ENCODE measurements around the gene MBD3L5. TPM values are rescaled to one million over a fixed set of nuclear protein-coding genes. Genes with fewer than 3 reads are reported as not detected.
"Not testable (repeated sequence)": the region's sequence is repeated elsewhere in the genome, so short reads cannot be mapped to it uniquely, and the experiment has no call there.

Gene MBD3L5
- not detected for total RNA-seq

DNA sequence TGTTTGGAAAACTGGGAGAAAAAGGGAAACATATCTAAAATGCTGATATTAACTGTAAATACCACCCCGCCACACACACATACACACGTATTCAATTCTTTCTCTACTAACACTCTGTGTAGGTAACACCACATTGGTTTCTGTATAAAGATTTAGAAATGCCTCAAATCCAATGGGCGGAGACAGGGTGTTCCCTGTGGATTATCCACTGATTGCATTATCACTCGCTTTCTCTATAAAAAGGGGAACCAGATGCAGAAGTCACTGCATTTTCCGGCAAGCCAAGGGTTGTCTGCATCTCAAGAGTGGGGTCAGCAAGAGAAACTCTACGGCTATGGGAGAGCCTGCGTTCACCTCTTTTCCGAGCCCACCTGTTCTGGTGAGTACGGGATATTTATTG is at the start of gene MBD3L5:
Gene MBD3L5 (plus strand): TSS at position 301 of the 400 bp plus-strand sequence. CDS start 34 bp downstream, at position 335.
- intact Hi-C loops (cut with DNase I); DNase-seq; H3K9me3 ChIP-seq; H3K36me3 ChIP-seq; H3K4me1 ChIP-seq; H3K27ac ChIP-seq; H3K4me3 ChIP-seq; H3K27me3 ChIP-seq: not testable (repeated sequence)
- no CpG with 5 or more reads among the region's 9 CpGs for WGBS, 2 donors

DNA sequence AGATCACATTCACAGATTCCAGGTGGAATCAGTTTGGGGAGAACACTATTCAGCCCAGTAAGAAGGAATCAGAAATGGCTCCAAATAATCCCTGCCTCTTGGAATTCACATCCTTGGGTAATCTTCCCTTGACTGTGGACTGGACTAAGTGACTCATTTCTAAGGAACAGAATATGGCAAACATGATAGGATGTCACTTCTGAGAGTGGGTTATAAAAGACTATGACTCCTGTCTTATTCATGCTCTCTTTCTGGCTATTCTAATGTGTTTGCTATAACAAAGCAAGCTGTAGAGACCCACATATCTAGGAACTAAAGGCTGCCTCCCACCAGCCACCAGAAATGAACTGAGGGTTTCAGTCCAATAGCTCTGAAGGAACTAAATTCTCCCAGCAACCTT is 46.9 kb upstream of the MBD3L5 start:
- peaks cover 0 to 3% (median 0%) of the 10 kb centered on the region in 4 donors for H3K27me3 ChIP-seq
- intact Hi-C loops (cut with DNase I): no loop called here
- no peak overlapping the region for H3K4me3 ChIP-seq
- no peak for TF ChIP-seq POLR2A (IDR thresholded peaks at IDR 0.05)
- TF ChIP-seq, protein P1, sequence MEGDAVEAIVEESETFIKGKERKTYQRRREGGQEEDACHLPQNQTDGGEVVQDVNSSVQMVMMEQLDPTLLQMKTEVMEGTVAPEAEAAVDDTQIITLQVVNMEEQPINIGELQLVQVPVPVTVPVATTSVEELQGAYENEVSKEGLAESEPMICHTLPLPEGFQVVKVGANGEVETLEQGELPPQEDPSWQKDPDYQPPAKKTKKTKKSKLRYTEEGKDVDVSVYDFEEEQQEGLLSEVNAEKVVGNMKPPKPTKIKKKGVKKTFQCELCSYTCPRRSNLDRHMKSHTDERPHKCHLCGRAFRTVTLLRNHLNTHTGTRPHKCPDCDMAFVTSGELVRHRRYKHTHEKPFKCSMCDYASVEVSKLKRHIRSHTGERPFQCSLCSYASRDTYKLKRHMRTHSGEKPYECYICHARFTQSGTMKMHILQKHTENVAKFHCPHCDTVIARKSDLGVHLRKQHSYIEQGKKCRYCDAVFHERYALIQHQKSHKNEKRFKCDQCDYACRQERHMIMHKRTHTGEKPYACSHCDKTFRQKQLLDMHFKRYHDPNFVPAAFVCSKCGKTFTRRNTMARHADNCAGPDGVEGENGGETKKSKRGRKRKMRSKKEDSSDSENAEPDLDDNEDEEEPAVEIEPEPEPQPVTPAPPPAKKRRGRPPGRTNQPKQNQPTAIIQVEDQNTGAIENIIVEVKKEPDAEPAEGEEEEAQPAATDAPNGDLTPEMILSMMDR (IDR thresholded peaks at IDR 0.05): no peak
- H3K9me3 ChIP-seq: peaks cover 0 to 33% (median 12%) of the 10 kb centered on the region in 3 donors
- no peak for DNase-seq
- no peaks in the 10 kb centered on the region for H3K4me1 ChIP-seq
- H3K36me3 ChIP-seq: no peaks in the 10 kb centered on the region
- H3K27ac ChIP-seq: no peak overlapping the region

DNA sequence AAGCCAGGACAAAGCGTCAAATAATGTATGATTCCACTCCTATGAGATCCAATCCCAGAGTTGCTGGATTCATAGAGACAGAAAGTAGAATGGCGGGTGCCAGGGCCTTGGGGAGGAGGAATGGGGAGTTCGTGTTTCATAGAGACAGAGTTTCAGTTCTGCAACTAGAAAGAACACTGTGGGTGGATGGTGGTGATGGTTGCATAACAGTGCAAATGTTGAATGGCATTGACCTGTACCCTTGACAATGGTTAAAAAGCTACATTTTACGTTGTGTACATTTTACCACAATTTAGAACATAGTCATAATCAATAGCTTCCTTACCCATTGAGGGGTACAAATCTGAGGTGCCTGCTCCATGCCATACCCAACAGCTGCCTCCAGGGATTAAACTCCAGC is 42.5 kb upstream of the MBD3L5 start:
- Histone ChIP-seq H3K9me3 (peaks cover 0 to 30% (median 10%) of the 10 kb centered on the region in 3 donors), H3K4me1 (no peaks in the 10 kb centered on the region), H3K36me3 (no peaks in the 10 kb centered on the region), H3K27me3 (peaks cover 0 to 3% (median 0%) of the 10 kb centered on the region in 4 donors), H3K27ac (no peak overlapping the region), H3K4me3 (no peak overlapping the region)
- WGBS, 2 donors: 39 to 40% methylated on average over 4 of the region's 4 CpGs
- DNase-seq: no peak
- no peak for TF ChIP-seq POLR2A (IDR thresholded peaks at IDR 0.05)
- TF ChIP-seq, protein P1 (IDR thresholded peaks at IDR 0.05): no peak
- intact Hi-C loops (cut with DNase I): no loop called here

DNA sequence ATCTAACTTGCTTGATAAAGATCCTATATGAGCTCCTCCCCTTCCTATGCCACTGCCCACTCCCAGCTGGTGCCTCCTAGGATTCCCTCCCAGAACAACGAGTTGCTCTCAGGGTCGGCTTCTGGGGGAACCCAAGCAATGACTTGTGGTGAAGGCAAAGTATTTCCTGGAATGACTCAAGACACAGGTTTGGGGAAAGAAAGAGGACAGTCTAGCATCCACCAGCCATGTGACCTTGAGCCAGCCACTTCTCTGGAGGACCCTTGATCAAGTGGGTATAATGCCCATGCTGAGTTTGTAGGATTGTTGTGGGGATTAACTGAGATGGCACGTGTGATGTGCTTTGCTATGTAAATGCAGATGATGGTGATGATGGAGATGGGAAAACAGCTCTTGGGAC is 42.1 kb upstream of the MBD3L5 start:
- no peak for TF ChIP-seq POLR2A (IDR thresholded peaks at IDR 0.05)
- TF ChIP-seq, protein P1 (IDR thresholded peaks at IDR 0.05): no peak
- no peak for DNase-seq
- Histone ChIP-seq H3K4me3 (no peak overlapping the region), H3K4me1 (no peaks in the 10 kb centered on the region), H3K27ac (no peak overlapping the region), H3K36me3 (no peaks in the 10 kb centered on the region), H3K27me3 (peaks cover 0 to 3% (median 0%) of the 10 kb centered on the region in 4 donors), H3K9me3 (peaks cover 0 to 25% (median 6%) of the 10 kb centered on the region in 3 donors)
- intact Hi-C loops (cut with DNase I): no loop called here
- 20 to 38% methylated on average over 1 to 3 of the region's 3 CpGs for WGBS, 2 donors

DNA sequence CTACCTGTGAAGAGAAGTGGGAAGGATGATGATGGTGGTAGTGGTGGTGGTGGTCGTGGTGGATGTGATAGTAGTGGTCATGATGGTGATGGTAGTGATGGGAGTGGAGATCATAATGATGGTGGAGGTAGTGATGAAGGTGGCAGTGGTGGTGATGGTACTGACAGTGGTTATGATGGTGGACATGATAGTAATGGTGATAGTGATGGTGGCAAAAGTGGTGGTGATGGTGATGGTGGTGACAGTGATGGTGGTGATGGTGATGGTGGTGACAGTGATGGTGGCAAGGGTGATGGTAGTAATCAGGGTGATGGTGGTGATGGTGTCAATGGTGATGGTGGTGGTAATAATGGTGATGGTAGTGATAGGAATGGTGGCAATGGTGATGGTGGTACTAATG is 35.3 kb upstream of the MBD3L5 start:
- Histone ChIP-seq H3K36me3 (no peaks in the 10 kb centered on the region), H3K4me1 (no peaks in the 10 kb centered on the region), H3K27me3 (no peaks in the 10 kb centered on the region), H3K9me3 (no peaks in the 10 kb centered on the region), H3K4me3 (no peak overlapping the region), H3K27ac (no peak overlapping the region)
- 50 to 69% methylated on average over 1 of the region's 1 CpG for WGBS, 2 donors
- no peak for DNase-seq
- no peak for TF ChIP-seq POLR2A (IDR thresholded peaks at IDR 0.05)
- TF ChIP-seq, protein P1 (IDR thresholded peaks at IDR 0.05): no peak
- intact Hi-C loops (cut with DNase I): no loop called here

DNA sequence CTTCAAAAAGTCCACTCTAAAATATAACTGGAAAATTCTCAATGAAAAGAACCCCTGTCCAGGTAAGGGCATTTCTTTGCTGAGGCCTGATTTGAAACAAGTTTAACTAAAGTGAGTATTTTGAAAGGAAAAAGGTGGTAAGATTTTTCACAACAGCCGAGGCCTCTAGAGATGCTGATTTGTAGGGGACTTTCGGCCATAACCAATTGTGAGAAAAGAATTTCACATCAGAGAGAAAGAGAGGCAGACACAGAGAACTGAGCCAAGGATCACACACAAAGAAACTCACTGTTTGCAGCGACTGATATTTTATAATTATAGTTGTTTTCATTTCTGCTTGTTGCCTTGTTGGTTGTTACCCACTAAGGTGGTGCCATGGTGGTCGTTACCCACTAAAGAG is 33.6 kb upstream of the MBD3L5 start:
- no peak for TF ChIP-seq POLR2A (IDR thresholded peaks at IDR 0.05)
- TF ChIP-seq, protein P1 (IDR thresholded peaks at IDR 0.05): no peak
- no peak for DNase-seq
- no peaks in the 10 kb centered on the region for H3K4me1 ChIP-seq
- 60 to 66% methylated on average over 4 of the region's 4 CpGs for WGBS, 2 donors
- no peaks in the 10 kb centered on the region for H3K36me3 ChIP-seq
- H3K27me3 ChIP-seq: no peaks in the 10 kb centered on the region
- intact Hi-C loops (cut with DNase I): no loop called here
- no peak overlapping the region for H3K4me3 ChIP-seq
- no peak overlapping the region for H3K27ac ChIP-seq
- H3K9me3 ChIP-seq: no peaks in the 10 kb centered on the region

Data from esophagus squamous epithelium (tissue), 5 donors.